Mesenchymal stem cell (in vitro differentiated cells and primary cell): ENCODE data around the gene SLC25A26.
A peak's percentile ranks its signal among the peaks of the same experiment; 100 is the strongest.

Source experiments
- DNase-seq: peaks from one replicate; pipeline ENCODE4 v3.0.0-alpha.2; 2013
- H2AFZ ChIP-seq: one replicate; pipeline ENCODE4 v1.6.1; 2013; ENCODE audit warnings: low read depth, mild to moderate bottlenecking, control low read depth, inconsistent platforms, low read length, moderate library complexity
- H2AK5ac ChIP-seq: 2 replicates; pipeline ENCODE4 v1.6.1; 2013; ENCODE audit warnings: low read length, moderate library complexity, mild to moderate bottlenecking, inconsistent platforms; ENCODE audit not compliant: severe bottlenecking
- H2BK120ac ChIP-seq: one replicate; pipeline ENCODE4 v1.6.1; 2013; ENCODE audit warnings: low read depth, mild to moderate bottlenecking, inconsistent platforms, low read length, moderate library complexity
- H2BK12ac ChIP-seq, 2 experiments: one replicate each; pipeline ENCODE4 v1.6.1; 2013; ENCODE audit warnings: inconsistent platforms in 2 of 2, low read length in 2 of 2, mild to moderate bottlenecking in 2 of 2, moderate library complexity in 2 of 2, control low read depth in 1 of 2
- H2BK15ac ChIP-seq: one replicate; pipeline ENCODE4 v1.6.1; 2013; ENCODE audit warnings: mild to moderate bottlenecking, low read depth, inconsistent platforms; ENCODE audit not compliant: poor library complexity, severe bottlenecking
- H2BK5ac ChIP-seq: 2 replicates; pipeline ENCODE4 v1.6.1; 2013; ENCODE audit warnings: low read depth, mild to moderate bottlenecking, low read length, control low read depth, inconsistent platforms; ENCODE audit not compliant: poor library complexity, severe bottlenecking
- H3K14ac ChIP-seq, 2 experiments: one replicate each; pipeline ENCODE4 v1.6.1; 2013; ENCODE audit warnings: inconsistent platforms in 2 of 2, low read length in 2 of 2, control low read depth in 1 of 2, mild to moderate bottlenecking in 1 of 2, moderate library complexity in 1 of 2
- H3K18ac ChIP-seq, 2 experiments: one replicate each; pipeline ENCODE4 v1.6.1; 2013; ENCODE audit warnings: inconsistent platforms in 2 of 2, low read length in 2 of 2, control low read depth in 1 of 2, low read depth in 1 of 2, mild to moderate bottlenecking in 1 of 2
- H3K23ac ChIP-seq, 2 experiments: one replicate each; pipeline ENCODE4 v1.6.1; 2013; ENCODE audit warnings: inconsistent platforms in 2 of 2, low read length in 2 of 2, mild to moderate bottlenecking in 2 of 2, moderate library complexity in 2 of 2, control low read depth in 1 of 2
- H3K27ac ChIP-seq: 2 replicates; pipeline ENCODE4 v1.5.1; 2013; ENCODE audit warnings: mild to moderate bottlenecking, moderate library complexity, low read length, control low read depth, inconsistent platforms; ENCODE audit not compliant: poor library complexity, severe bottlenecking
- H3K27me3 ChIP-seq, 2 experiments: 2 replicates each; pipeline versions ENCODE4 v1.6.1 to v1.7.0; 2013; ENCODE audit warnings: low read length in 2 of 2, mild to moderate bottlenecking in 2 of 2, moderate library complexity in 2 of 2, control low read depth in 1 of 2, inconsistent platforms in 1 of 2; ENCODE audit not compliant: control insufficient read depth in 1 of 2, insufficient read depth in 1 of 2
- H3K36me3 ChIP-seq, 2 experiments: 2 replicates each; pipeline versions ENCODE4 v1.6.1 to v1.7.0; 2013; ENCODE audit warnings: low read length in 2 of 2, control low read depth in 1 of 2, inconsistent platforms in 1 of 2, low read depth in 1 of 2, mild to moderate bottlenecking in 1 of 2; ENCODE audit not compliant: insufficient read depth in 2 of 2, control insufficient read depth in 1 of 2
- H3K4ac ChIP-seq, 2 experiments: one replicate each; pipeline ENCODE4 v1.6.1; 2013; ENCODE audit warnings: inconsistent platforms in 2 of 2, low read length in 2 of 2, mild to moderate bottlenecking in 2 of 2, moderate library complexity in 2 of 2, control low read depth in 1 of 2, low read depth in 1 of 2
- H3K4me1 ChIP-seq: 2 replicates; pipeline ENCODE4 v1.6.1; 2013; ENCODE audit warnings: low read depth, low read length, control low read depth; ENCODE audit not compliant: control insufficient read depth, insufficient read depth
- H3K4me2 ChIP-seq: 2 replicates; pipeline ENCODE4 v1.6.1; 2013; ENCODE audit warnings: low read length, mild to moderate bottlenecking, inconsistent platforms; ENCODE audit not compliant: poor library complexity, severe bottlenecking
- H3K4me3 ChIP-seq, 2 experiments: 2 replicates each; pipeline versions ENCODE4 v1.5.1 to v1.7.0; 2013; ENCODE audit warnings: low read length in 2 of 2, mild to moderate bottlenecking in 2 of 2, control low read depth in 1 of 2, low read depth in 1 of 2; ENCODE audit not compliant: insufficient read depth in 1 of 2
- H3K79me1 ChIP-seq: replicated peaks from 2 replicates; pipeline ENCODE4 v1.6.1; 2013; ENCODE audit warnings: mild to moderate bottlenecking, control low read depth, low read length, inconsistent platforms; ENCODE audit not compliant: poor library complexity, severe bottlenecking
- H3K9ac ChIP-seq: 2 replicates; pipeline ENCODE4 v1.7.0; 2013; ENCODE audit warnings: mild to moderate bottlenecking, low read length, moderate library complexity
- H3K9me3 ChIP-seq: 2 replicates; pipeline ENCODE4 v1.7.0; 2013; ENCODE audit warnings: mild to moderate bottlenecking, low read length; ENCODE audit not compliant: control insufficient read depth
- H4K8ac ChIP-seq: one replicate; pipeline ENCODE4 v1.6.1; 2013; ENCODE audit warnings: inconsistent platforms, mild to moderate bottlenecking, low read length, moderate library complexity
- H4K91ac ChIP-seq: one replicate; pipeline ENCODE4 v1.6.1; 2013; ENCODE audit warnings: mild to moderate bottlenecking, low read length, inconsistent platforms
- WGBS: methylation state at CpG from one replicate; pipeline ENCODE4 v1.1.7; 2013; ENCODE audit warnings: mixed read lengths; 5-methylcytosine and 5-hydroxymethylcytosine counted together

The SLC25A26 gene

GRCh38 chr3:66361356-66361755 is 140.6 kb downstream of the SLC25A26 start:
- Histone ChIP-seq H3K18ac (no peak overlapping the region), H2BK12ac (no peak overlapping the region), H2BK15ac (no peak overlapping the region), H2AFZ (no peak overlapping the region), H3K4me3 (no peak overlapping the region), H3K36me3 (no peaks in the 10 kb centered on the region), H3K79me1 (no peaks in the 10 kb centered on the region), H2BK5ac (no peak overlapping the region), H3K4ac (no peak overlapping the region), H4K91ac (no peak overlapping the region), H3K4me1 (peaks cover 6% of the 10 kb centered on the region), H2BK120ac (no peak overlapping the region), H3K4me2 (no peak overlapping the region), H3K14ac (no peak overlapping the region), H3K23ac (no peak overlapping the region), H3K27me3 (no peaks in the 10 kb centered on the region), H3K27ac (no peak overlapping the region), H3K9ac (no peak overlapping the region), H2AK5ac (no peak overlapping the region), H3K9me3 (no peaks in the 10 kb centered on the region), H4K8ac (no peak overlapping the region)
- DNase-seq, result no peak
- WGBS, result 88% methylated on average over 4 of the region's 5 CpGs

DNA sequence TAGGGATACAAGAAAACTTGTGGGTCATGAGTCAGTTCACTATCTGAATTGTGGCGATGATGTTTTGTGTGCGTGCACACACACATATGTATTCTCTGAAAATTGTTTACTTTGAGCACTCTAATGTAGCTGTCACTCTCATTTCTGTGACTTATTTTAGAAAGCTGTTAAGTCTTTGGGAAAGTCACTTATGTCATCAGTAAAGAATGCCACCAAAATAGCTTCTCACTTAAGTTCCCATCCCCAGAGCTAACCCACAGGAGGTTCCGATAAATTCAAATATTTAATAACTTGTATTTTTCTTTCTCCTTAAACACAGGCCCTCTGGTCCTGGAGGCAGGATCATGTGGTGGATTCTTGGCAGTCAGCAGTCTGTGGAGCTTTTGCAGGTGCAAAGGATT is 141.7 kb downstream of the SLC25A26 start:
- Histone ChIP-seq H3K4me3 (no peak overlapping the region), H4K91ac (no peak overlapping the region), H3K4ac (no peak overlapping the region), H3K14ac (no peak overlapping the region), H2BK15ac (no peak overlapping the region), H2BK5ac (no peak overlapping the region), H2BK120ac (no peak overlapping the region), H3K4me1 (peaks cover 6% of the 10 kb centered on the region), H3K9me3 (no peaks in the 10 kb centered on the region), H3K18ac (no peak overlapping the region), H2BK12ac (no peak overlapping the region), H3K36me3 (no peaks in the 10 kb centered on the region), H3K27me3 (no peaks in the 10 kb centered on the region), H4K8ac (no peak overlapping the region), H3K23ac (no peak overlapping the region), H3K79me1 (no peaks in the 10 kb centered on the region), H3K27ac (peak overlapping the region; percentile 90), H2AK5ac (no peak overlapping the region), H2AFZ (no peak overlapping the region), H3K9ac (no peak overlapping the region), H3K4me2 (no peak overlapping the region)
- no CpG with 5 or more reads among the region's 3 CpGs for WGBS
- DNase-seq, result peak; percentile 72

DNA sequence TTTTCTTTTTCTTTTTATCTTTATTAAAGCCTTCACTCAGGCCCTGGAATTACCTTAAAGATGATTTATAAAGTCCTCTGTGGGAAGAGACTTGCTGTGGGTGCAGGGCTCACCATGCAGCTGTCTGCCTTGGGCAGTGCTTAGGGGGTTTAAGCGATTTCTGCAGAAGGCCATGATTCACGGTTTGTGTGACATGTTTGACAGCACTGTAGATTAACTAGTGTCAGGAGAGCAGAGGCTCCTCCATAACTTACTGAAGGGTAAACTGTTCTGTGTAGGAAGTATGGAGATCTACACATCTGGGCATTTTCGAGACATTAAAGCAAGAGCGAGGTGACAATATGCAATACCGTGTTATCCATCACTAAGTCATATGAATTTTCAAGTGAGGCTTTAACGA is 142.3 kb downstream of the SLC25A26 start:
- Histone ChIP-seq H2BK15ac (no peak overlapping the region), H3K79me1 (no peaks in the 10 kb centered on the region), H2BK5ac (no peak overlapping the region), H3K14ac (no peak overlapping the region), H3K9ac (no peak overlapping the region), H2AFZ (no peak overlapping the region), H3K4me2 (peak overlapping the region; percentile 26), H3K27ac (peak overlapping the region; percentile 60), H2BK120ac (no peak overlapping the region), H2AK5ac (no peak overlapping the region), H3K4ac (no peak overlapping the region), H3K36me3 (no peaks in the 10 kb centered on the region), H4K91ac (no peak overlapping the region), H3K27me3 (no peaks in the 10 kb centered on the region), H3K4me1 (peaks cover 6% of the 10 kb centered on the region), H2BK12ac (no peak overlapping the region), H3K4me3 (no peak overlapping the region), H3K18ac (no peak overlapping the region), H3K9me3 (no peaks in the 10 kb centered on the region), H3K23ac (no peak overlapping the region), H4K8ac (no peak overlapping the region)
- 2% methylated on average over 6 of the region's 6 CpGs for WGBS
- peak; percentile 56 for DNase-seq

DNA sequence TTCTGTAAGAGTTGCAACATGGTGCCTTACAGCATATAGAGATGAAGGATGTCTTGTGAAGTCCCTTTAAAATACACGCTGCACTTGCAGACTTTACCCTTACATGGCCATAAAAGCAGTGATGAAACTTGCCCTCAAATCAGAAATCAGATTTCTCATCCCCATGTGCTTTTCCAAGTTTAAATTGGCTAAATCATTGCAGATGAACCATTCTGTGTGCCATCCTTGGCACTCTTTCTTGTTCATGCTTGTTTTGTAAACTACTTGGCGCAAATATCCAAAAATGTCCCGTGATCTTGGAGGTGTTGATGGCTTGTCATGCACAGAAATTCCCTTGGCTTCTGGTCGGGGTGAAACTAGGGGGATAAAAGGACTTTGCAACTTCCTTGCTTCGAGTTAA is 144.3 kb downstream of the SLC25A26 start:
- H2BK12ac ChIP-seq, result no peak overlapping the region
- H3K9me3 ChIP-seq, result no peaks in the 10 kb centered on the region
- H3K23ac ChIP-seq, result no peak overlapping the region
- H3K4ac ChIP-seq, result no peak overlapping the region
- H3K18ac ChIP-seq, result no peak overlapping the region
- peaks cover 6% of the 10 kb centered on the region for H3K4me1 ChIP-seq
- H3K27ac ChIP-seq, result no peak overlapping the region
- H2BK15ac ChIP-seq, result no peak overlapping the region
- H2BK120ac ChIP-seq, result no peak overlapping the region
- DNase-seq, result no peak
- no peak overlapping the region for H3K9ac ChIP-seq
- H2BK5ac ChIP-seq, result no peak overlapping the region
- H3K36me3 ChIP-seq, result peaks cover 0 to 8% of the 10 kb centered on the region in 2 experiments
- no peak overlapping the region for H3K4me2 ChIP-seq
- H3K79me1 ChIP-seq, result no peaks in the 10 kb centered on the region
- no peak overlapping the region for H3K4me3 ChIP-seq
- H2AFZ ChIP-seq, result no peak overlapping the region
- H3K14ac ChIP-seq, result no peak overlapping the region
- no peak overlapping the region for H4K91ac ChIP-seq
- H3K27me3 ChIP-seq, result no peaks in the 10 kb centered on the region
- no peak overlapping the region for H2AK5ac ChIP-seq
- no peak overlapping the region for H4K8ac ChIP-seq
- WGBS, result 91% methylated on average over 3 of the region's 5 CpGs
